ENCODE data around the gene ERVH48-1. TPM values are rescaled to one million over a fixed set of nuclear protein-coding genes. Genes with fewer than 3 reads are reported as not detected.

Gene ERVH48-1
- total and polyA plus RNA-seq, 9 donors = 0.11 TPM; not detected in 8

DNA sequence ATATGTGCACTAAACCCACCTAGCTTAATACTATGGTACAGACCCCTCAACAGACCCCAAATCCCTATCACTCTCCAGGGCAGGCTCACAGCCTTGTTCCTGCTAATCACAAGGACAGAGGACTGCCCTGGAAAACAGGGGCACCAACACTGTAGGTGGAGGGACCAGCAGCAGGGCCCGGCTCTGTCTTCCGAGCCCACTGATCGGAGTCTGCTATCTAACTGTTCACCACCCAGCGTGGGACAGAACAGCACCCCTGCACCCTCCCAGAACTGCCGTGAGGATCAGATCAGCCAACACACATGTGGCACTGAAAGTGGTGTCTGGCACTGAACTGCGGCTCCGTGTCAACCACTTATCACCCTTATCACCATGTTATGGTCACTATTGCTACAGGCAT lies 52.3 kb downstream of the ERVH48-1 start:
- no peaks in the 10 kb centered on the region for H3K36me3 ChIP-seq
- intact Hi-C loops (cut with DNase I) = no loop called here

DNA sequence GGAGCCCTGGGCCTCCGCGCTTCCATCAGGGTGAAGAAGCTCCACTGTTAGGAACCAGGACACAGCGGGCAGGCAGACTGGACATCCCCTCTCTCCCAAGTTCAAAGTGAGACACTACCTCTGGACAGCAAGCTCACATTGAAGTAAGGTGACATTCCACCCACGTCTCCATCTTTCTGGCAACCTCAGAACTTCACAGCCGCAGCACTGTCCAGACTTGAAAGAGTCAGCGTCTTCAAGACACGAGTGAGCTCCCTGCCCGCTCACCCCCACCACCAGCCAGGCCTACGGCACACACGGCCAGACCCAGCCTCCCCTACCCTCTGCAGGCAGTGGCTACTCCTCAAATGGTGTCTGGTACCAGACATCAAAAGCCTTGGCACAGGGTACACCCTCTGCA lies 57.2 kb downstream of the ERVH48-1 start:
- Histone ChIP-seq H3K27ac (no peak overlapping the region), H3K27me3 (no peaks in the 10 kb centered on the region), H3K36me3 (no peaks in the 10 kb centered on the region), H3K4me3 (no peak overlapping the region), H3K9me3 (no peaks in the 10 kb centered on the region), H3K4me1 (ENCODE audit: insufficient read depth) (peaks cover 12% of the 10 kb centered on the region)
- no peak for DNase-seq
- WGBS, 3 donors = 87 to 89% (median 89%) methylated on average over 10 of the region's 10 CpGs
- intact Hi-C loops (cut with DNase I) = loop anchor here in 1 of 4 donors (10.0 kb wide), 1 partner anchor 273 kb away; no protein-coding TSS in a partner anchor
- TF ChIP-seq EP300 (IDR thresholded peaks at IDR 0.05) (no peak), POLR2A (IDR thresholded peaks at IDR 0.05) (no peak)
- TF ChIP-seq, protein P1, sequence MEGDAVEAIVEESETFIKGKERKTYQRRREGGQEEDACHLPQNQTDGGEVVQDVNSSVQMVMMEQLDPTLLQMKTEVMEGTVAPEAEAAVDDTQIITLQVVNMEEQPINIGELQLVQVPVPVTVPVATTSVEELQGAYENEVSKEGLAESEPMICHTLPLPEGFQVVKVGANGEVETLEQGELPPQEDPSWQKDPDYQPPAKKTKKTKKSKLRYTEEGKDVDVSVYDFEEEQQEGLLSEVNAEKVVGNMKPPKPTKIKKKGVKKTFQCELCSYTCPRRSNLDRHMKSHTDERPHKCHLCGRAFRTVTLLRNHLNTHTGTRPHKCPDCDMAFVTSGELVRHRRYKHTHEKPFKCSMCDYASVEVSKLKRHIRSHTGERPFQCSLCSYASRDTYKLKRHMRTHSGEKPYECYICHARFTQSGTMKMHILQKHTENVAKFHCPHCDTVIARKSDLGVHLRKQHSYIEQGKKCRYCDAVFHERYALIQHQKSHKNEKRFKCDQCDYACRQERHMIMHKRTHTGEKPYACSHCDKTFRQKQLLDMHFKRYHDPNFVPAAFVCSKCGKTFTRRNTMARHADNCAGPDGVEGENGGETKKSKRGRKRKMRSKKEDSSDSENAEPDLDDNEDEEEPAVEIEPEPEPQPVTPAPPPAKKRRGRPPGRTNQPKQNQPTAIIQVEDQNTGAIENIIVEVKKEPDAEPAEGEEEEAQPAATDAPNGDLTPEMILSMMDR (IDR thresholded peaks at IDR 0.05) = no peak

More for the DNA sequence above, 52.3 kb downstream of the ERVH48-1 start:
- 89 to 95% (median 92%) methylated on average over 7 of the region's 7 CpGs for WGBS, 3 donors
- TF ChIP-seq, protein P1 (IDR thresholded peaks at IDR 0.05) = no peak
- Histone ChIP-seq H3K9me3 (no peaks in the 10 kb centered on the region), H3K4me3 (no peak overlapping the region), H3K4me1 (ENCODE audit: insufficient read depth) (no peaks in the 10 kb centered on the region), H3K27ac (no peak overlapping the region), H3K27me3 (no peaks in the 10 kb centered on the region)
- DNase-seq = no peak

Small RNA genes within 50 kb of the gene (microRNA-seq; reads per million reads assigned to microRNA genes)
- 0 reads per million in 3 donors for gene MIR5692B

Small RNA genes within 50 kb of the gene (small RNA-seq; reads per million reads assigned to genes)
- not detected for gene MIR5692B

Other genes starting within 250 kb of the ERVH48-1 start
- gene WDR4, start 46.1 kb downstream of the ERVH48-1 start, total RNA-seq = 10 to 100 TPM in 6 of 7 donors, 1 to 10 TPM in 1; 6.0 to 33.1 (median 16.6) TPM
- 1 to 10 TPM; 3.2 to 9.3 TPM for gene WDR4, start 46.1 kb downstream of the ERVH48-1 start, polyA plus RNA-seq
- gene NDUFV3, start 32.3 kb downstream of the ERVH48-1 start, total RNA-seq = 10 to 100 TPM; 32.0 to 41.6 (median 37.8) TPM
- 10 to 100 TPM; 24.9 to 51.4 TPM for gene NDUFV3, start 32.3 kb downstream of the ERVH48-1 start, polyA plus RNA-seq
- gene PKNOX1, start 48.9 kb upstream of the ERVH48-1 start, total RNA-seq = 10 to 100 TPM in 6 of 7 donors, 1 to 10 TPM in 1; 7.0 to 50.9 (median 31.0) TPM
- 10 to 100 TPM; 11.0 to 22.8 TPM for gene PKNOX1, start 48.9 kb upstream of the ERVH48-1 start, polyA plus RNA-seq
- gene CBS, start 150.2 kb upstream of the ERVH48-1 start, total RNA-seq = 100 to 1,000 TPM in 2 of 7 donors, 10 to 100 TPM in 5; 31.8 to 114 (median 50.6) TPM
- gene CBS, start 150.2 kb upstream of the ERVH48-1 start, polyA plus RNA-seq = 10 to 100 TPM in 1 of 2 donors, 1 to 10 TPM in 1; 7.1 to 77.6 TPM
- gene U2AF1, start 181.9 kb upstream of the ERVH48-1 start, total RNA-seq = 10 to 100 TPM in 6 of 7 donors, 1 to 10 TPM in 1; 3.7 to 57.4 (median 21.0) TPM
- gene U2AF1, start 181.9 kb upstream of the ERVH48-1 start, polyA plus RNA-seq = 10 to 100 TPM; 23.2 to 90.5 TPM
- gene CRYAA, start 243.4 kb upstream of the ERVH48-1 start, total RNA-seq = not detected
- not detected for gene CRYAA, start 243.4 kb upstream of the ERVH48-1 start, polyA plus RNA-seq